SK-N-SH (cell line): ENCODE data around the gene MAP3K12.

Source experiments
- EZH2phosphoT487 ChIP-seq: fragments of 200-600 bp; sonication (generic); IDR thresholded peaks from 2 replicates; pipeline ENCODE4 v1.6.1; 2017; ENCODE audit warnings: low read depth, mixed run types, mild to moderate bottlenecking, antibody characterized with exemption, moderate library complexity, borderline replicate concordance
- JUND ChIP-seq: IDR thresholded peaks from 2 replicates; pipeline ENCODE4 v1.4.0; 2012
- POLR2AphosphoS5 ChIP-seq: IDR thresholded peaks from 2 replicates; pipeline ENCODE4 v1.6.1; 2012; ENCODE audit warnings: low read depth, low read length
- RXRA ChIP-seq: IDR thresholded peaks from 2 replicates; pipeline ENCODE4 v1.4.0; 2012; ENCODE audit warnings: low read depth, mild to moderate bottlenecking, borderline replicate concordance
- TEAD4 ChIP-seq: IDR thresholded peaks from 2 replicates; pipeline ENCODE4 v1.4.0; 2012; ENCODE audit warnings: mild to moderate bottlenecking, borderline replicate concordance; ENCODE audit not compliant: insufficient read depth

DNA sequence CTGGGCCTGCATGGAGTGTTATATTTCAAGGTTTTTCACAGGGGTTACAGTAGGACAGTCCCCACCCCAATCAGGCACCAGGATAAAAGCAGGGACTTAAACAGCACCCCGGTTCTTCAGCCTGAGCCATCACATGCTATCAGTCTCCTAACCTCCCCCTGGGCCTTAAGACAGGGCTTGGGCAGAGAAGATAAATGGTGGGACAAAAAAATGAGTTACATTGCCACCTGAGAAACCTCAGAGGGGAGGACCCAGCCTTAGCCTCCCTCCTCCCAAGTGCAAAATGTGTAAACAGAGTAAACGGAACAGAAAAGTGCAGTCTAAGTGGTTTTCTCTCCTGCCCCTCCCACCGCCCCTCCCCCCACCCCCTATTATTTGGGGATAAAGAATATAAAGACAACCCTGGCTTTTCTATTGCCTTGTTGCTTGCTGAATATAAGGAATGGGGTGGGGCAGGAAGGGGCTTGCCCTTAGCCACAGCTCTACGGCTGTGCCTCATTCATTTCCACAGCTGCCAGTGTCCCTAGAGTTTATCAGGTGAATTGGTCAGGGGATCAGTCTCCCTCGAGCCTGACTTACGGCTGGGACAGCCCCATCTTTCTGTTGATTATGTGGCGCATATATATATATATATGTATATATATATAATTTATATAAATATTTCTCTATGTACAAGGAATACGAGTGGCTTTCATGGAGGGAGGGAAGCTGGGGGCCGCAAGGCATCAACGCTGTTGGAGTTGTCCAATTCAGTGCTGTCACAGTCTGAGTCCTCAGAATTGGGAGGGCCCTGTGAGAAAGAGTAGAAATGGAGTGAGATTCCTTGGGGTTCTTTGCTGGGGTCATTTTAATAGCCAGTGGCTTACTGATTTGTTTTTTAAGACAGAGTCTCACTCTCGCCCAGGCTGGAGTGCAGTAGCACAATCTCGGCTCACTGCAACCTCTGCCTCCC, 18.5 kb downstream of the MAP3K12 start:
- no peak for TF ChIP-seq RXRA
- no peak for TF ChIP-seq TEAD4
- no peak for TF ChIP-seq JUND
- TF ChIP-seq POLR2AphosphoS5: peak; percentile 74; the same call in 1 of the 2 replicates
- TF ChIP-seq EZH2phosphoT487: no peak
